GM21447 (cell line): ENCODE results near the gene AHNAK2.
"Not testable (repeated sequence)": the region's sequence is repeated elsewhere in the genome, so short reads cannot be mapped to it uniquely, and the experiment has no call there.

Source experiments
- ATAC-seq: cut with Tn5 transposase; IDR thresholded peaks from one replicate; pipeline ENCODE4 v1.9.1; 2021; ENCODE audit not compliant: unreplicated experiment

Gene AHNAK2

GRCh38 chr14:104900639-104901512, 77.3 kb downstream of the AHNAK2 start:
- ATAC-seq: no peak

- no peak for ATAC-seq
Observed at GRCh38 chr14:104899781-104900180, 78.4 kb downstream of the AHNAK2 start.

GRCh38 chr14:104898870-104899510, 79.2 kb downstream of the AHNAK2 start:
- no peak for ATAC-seq

GRCh38 chr14:104898195-104898558, 80.0 kb downstream of the AHNAK2 start:
- ATAC-seq: no peak

GRCh38 chr14:104897330-104898194, 80.6 kb downstream of the AHNAK2 start:
- ATAC-seq: no peak

- ATAC-seq: no peak
Observed at GRCh38 chr14:104895786-104896661, 82.2 kb downstream of the AHNAK2 start.

GRCh38 chr14:104895207-104895785, 82.9 kb downstream of the AHNAK2 start:
- no peak for ATAC-seq

- no peak for ATAC-seq
Observed at GRCh38 chr14:104894331-104895206, 83.6 kb downstream of the AHNAK2 start.

GRCh38 chr14:104893435-104894207, 84.6 kb downstream of the AHNAK2 start:
- no peak for ATAC-seq

- no peak for ATAC-seq
Observed at GRCh38 chr14:104892531-104893434, 85.4 kb downstream of the AHNAK2 start.

GRCh38 chr14:104891664-104892530, 86.3 kb downstream of the AHNAK2 start:
- ATAC-seq: no peak

GRCh38 chr14:104891121-104891551, 87.0 kb downstream of the AHNAK2 start:
- ATAC-seq: no peak

GRCh38 chr14:104890292-104890691, 87.9 kb downstream of the AHNAK2 start:
- not testable (repeated sequence) for ATAC-seq

GRCh38 chr14:104889375-104889757, 88.8 kb downstream of the AHNAK2 start:
- ATAC-seq: no peak

- no peak for ATAC-seq
Observed at GRCh38 chr14:104888489-104889374, 89.4 kb downstream of the AHNAK2 start.
